Stimulated activated CD4-positive, alpha-beta T cell treated with anti-CD3 and anti-CD28 coated beads, Interleukin-12 subunit alpha, Interleukin-12 subunit beta, amount 100 ng/mL, for 24 hours (primary cell): ENCODE measurements around the gene AHNAK.
"Not testable (repeated sequence)": the region's sequence is repeated elsewhere in the genome, so short reads cannot be mapped to it uniquely, and the experiment has no call there.

Experiments used
- DNase-seq, 2 experiments: peaks; one replicate each; pipeline ENCODE4 v3.0.0-alpha.2; 2020; ENCODE audit warnings: low read depth in 2 of 2

AHNAK gene

GRCh38 chr11:62535802-62536201 is 10.8 kb downstream of the AHNAK start:
- DNase-seq: no peak

DNA sequence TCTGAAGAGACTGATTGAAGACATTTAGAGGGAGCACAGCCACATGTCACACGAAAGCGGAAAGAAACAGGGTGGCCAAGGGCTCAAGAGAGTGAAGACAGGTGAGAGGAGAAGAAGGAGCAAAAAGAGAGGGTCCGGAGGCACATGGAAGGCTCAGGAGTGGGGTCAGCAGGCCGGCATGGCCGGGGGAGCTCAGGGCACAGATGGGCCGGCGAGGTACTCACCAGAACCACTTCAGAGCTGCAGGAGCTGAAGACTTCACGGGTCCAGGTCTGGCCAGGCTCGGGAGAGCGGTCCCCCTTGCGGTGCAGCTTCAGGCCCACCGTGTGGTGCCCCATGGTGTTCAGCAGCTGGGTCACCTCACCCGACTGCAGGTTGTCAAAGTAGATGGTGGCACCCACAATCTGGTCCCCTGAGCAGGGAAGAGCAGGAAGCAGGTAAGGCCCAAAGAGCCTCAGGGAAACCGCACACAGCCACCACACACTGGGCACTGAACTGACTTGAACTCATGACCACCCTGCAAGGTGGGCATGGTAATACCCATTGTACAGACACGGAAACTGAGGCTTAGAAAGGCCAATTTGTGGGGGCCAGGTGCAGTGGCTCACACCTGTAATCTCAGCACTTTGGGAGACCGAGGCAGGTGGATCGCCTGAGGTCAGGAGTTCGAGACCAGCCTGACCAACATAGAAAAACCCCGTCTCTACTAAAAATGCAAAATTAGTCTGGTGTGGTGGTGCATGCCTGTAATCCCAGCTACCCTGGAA is 11.6 kb downstream of the AHNAK start:
- no peak for DNase-seq

DNA sequence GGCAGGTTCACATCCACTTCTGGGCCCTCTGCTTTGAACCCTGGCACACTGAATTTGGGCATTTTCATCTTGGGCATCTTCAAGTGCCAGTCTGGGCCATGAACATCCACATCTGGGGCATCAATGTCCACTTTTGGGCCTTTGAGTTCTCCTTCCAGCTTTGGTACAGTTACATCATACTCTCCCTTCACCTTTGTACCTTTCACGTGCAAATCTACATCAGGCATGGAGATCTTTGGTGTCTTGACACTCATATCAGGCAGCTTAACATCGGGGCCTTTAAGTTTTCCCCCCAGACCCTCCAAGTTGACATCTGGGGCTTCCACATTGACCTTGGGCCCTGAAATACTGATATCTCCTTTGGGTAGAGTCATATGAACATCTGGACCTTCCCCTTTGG is 14.5 kb downstream of the AHNAK start:
- DNase-seq: no peak

DNA sequence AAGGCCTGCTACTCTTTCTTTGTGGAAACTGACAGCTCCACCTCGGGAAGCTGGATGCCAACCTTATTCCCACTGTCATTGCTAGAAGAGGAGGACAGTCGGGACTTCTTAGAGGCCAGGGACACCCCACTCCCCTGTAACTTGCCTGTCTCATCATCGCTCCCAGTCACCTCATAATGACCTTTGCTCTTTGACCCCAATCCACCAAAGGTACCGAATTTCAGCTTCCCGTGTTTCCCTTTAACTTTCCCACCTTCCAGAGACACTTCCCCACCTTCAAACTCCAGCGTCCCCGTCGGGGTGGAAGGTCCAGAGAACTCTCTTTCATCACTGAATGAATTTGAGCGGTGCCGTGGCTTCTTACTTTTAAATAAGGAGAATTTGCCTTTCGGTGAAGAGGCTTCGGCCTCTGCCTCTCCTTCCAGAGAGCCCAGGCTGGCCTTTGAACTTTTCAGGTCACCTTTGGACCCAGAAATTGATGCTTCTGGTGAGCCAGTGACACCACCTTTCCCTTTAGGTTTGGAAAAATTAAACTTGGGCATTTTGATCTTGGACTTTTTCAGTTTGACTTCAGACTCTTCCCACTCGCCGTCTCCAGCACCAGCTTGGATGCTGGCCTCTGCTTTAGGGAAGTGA is 29.8 kb downstream of the AHNAK start:
- DNase-seq: no peak

DNA sequence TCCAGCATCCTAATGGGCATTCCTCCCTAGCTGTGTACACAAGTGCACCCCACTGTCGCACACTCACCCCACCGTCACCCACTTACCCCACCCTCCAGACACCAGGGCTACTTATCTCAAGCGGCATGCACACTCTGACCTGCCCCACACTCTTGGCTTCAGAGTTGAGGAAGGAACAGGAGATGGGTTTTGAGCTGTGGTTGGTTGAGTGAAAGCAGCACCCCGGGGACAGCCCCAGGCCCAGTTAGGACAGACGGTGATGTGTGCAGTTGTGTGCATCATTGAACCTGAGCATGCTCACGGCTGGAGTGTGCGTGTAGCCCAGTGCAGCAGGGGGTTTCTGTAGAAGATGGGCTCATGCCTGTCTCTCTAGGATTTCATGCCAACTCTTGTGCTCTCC is 32.5 kb downstream of the AHNAK start:
- DNase-seq: no peak

GRCh38 chr11:62513626-62514025 is 33.0 kb downstream of the AHNAK start:
- DNase-seq: no peak

DNA sequence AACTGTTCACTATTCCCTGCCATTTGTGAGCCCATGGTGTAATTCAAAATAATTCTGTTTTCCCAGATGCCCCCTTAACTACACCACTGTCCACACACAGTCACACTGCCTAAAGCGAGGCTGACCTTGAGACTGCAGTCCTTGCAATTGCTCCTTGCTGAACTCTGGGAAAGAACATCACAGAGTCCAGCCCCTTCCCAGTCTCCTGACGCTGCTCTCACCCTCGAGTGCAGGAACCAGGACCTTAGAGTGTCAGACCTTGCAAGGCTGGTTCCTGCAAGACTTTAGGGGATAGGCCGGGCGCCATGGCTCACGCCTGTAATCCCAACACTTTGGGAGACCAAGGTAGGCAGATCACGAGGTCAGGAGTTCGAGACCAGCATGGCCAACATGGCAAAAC is 33.6 kb downstream of the AHNAK start:
- no peak for DNase-seq

- no peak for DNase-seq
Measured at GRCh38 chr11:62508336-62509058, 38.1 kb downstream of the AHNAK start.

- DNase-seq: no peak
Measured at GRCh38 chr11:62507125-62507422, 39.5 kb downstream of the AHNAK start.

DNA sequence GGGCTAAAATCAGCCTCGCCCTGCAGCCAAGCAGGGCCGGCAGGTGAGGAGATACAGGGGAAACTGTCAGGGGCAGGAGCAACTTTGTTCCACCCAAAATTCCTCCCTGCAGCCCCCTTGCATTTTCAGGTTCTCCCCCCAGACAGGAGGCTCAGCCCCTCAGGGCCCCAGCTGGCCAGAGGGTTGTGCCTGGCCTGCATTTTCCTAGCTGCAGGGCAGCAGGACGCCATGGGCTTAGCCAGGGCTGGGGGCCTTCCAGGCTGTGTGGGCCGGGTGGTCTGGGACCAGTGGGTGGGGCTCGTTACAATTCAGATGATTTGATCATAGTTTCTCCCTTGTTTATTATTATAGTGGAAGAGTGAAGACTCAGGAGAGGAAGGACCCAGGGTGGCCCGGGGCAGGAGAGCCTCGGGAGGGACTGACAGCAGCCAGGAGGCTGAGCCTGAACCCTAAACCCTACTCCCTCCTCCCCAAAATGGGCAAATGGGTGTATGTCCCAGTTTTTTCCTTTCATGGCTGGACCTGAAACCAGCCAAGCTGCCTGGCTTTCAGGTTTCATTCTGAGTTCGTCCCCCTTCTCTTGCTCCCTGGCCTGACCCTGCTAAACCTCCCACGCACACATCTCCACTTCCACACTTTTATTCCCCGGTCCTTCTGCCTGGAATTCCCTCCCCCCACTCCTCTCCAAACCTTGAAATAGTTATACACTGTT is 40.0 kb downstream of the AHNAK start:
- no peak for DNase-seq

GRCh38 chr11:62505440-62506091 is 41.0 kb downstream of the AHNAK start:
- no peak for DNase-seq

DNA sequence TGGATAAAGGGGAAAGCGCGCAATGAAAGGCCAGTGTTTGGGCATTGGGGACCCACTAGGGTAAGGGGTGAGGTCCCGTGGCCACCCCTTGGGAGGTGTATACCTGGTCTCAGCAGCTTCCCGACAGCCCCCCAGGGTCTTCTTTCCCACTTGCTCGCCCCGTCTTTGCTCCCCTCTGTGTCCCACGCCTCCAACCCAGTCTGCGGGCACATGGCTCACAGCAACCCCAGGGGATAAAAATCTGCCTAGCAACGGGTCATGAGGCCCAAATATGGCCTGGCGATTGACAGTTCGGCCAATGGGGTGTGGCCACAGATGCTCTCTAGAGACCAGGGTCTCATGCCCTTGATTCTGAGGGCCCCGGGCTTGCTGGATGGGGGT is 41.6 kb downstream of the AHNAK start:
- no peak for DNase-seq

- DNase-seq: no peak
Measured at GRCh38 chr11:62504158-62504973, 42.2 kb downstream of the AHNAK start.

DNA sequence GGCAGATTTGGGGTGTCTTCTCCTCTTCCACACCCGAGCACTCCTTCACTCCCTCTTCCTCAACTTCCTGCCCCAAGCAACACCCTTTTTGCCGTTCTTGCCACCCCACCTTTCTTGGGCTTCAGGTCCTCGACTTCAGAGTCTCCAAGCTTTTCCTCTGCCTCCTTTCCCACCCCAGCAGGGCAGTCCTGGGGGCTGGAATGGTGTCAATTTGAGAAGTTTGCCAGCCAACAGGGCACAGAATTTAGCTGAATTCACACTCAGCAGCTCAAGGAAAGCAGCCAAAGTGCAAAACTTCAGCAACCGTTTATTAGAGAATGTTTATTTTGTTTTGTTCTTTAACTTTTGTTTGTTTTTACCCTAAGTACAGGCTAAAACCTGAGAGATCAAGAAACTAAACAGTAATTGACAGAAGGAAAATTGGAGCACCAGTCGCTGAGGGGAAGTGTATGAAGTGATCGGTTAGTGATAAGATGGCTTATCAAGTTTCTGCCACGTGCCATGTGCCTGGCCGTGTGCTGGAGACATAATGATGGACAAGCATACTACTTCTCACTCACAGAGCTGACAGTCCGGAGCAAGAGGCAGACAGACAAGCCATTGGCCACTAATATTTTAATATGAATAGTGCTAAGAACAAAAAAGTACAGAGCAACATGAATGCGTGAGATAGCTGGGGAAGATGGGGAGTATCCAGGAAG is 44.4 kb downstream of the AHNAK start:
- DNase-seq: no peak

DNA sequence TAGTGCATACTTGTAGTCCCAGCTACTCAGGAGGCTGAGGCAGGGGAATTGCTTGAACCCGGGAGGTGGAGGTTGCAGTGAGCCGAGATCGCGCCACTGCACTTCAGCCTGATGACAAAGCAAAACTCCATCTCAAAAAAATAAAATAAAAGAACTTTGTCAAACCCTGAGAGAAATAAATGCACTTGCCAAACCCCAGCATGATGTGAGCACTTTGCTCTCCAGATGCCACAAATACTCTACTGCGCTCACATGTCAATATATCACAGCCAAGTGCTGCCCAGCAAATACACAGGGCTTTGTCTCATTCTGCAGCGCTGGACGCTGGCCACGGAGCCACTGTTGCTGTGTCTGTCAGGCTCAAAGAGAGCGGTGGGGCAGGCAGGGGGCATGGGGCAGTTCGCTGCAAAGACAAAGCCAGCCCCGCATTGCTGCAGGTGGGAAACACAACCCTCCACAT is 45.1 kb downstream of the AHNAK start:
- DNase-seq: no peak

DNA sequence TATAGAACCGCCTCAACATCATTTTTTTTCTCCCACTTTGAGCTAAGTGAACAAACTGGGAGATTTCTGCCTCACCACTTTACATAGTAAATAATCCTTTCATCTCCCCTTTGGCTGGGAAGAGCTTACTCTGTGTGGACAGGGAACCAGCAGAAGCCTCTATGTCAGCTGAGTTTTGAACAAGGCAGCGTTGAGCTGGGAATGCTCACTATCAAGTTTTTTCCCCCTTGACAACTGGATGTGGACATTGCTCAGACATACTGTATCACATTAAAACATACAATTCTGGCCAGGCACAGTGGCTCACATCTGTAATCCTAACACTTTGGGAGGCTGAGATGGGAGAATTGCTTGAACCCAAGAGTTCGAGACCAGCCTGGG is 46.0 kb downstream of the AHNAK start:
- no peak for DNase-seq

GRCh38 chr11:62499944-62500649 is 46.5 kb downstream of the AHNAK start:
- no peak for DNase-seq

GRCh38 chr11:62499311-62499943 is 47.2 kb downstream of the AHNAK start:
- not testable (repeated sequence) for DNase-seq
